ENCODE results near the gene DOCK2. TPM values are rescaled to one million over a fixed set of nuclear protein-coding genes. Genes with fewer than 3 reads are reported as not detected.

The DOCK2 gene
- total and polyA plus RNA-seq, 8 donors: 4.3 to 101 (median 5.3) TPM

- DNase-seq (no peak), ATAC-seq (no peak)
- no peaks in the 10 kb centered on the region for H3K9me3 ChIP-seq
- intact Hi-C loops (cut with DNase I): no loop called here
- TF ChIP-seq, protein P1, sequence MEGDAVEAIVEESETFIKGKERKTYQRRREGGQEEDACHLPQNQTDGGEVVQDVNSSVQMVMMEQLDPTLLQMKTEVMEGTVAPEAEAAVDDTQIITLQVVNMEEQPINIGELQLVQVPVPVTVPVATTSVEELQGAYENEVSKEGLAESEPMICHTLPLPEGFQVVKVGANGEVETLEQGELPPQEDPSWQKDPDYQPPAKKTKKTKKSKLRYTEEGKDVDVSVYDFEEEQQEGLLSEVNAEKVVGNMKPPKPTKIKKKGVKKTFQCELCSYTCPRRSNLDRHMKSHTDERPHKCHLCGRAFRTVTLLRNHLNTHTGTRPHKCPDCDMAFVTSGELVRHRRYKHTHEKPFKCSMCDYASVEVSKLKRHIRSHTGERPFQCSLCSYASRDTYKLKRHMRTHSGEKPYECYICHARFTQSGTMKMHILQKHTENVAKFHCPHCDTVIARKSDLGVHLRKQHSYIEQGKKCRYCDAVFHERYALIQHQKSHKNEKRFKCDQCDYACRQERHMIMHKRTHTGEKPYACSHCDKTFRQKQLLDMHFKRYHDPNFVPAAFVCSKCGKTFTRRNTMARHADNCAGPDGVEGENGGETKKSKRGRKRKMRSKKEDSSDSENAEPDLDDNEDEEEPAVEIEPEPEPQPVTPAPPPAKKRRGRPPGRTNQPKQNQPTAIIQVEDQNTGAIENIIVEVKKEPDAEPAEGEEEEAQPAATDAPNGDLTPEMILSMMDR (IDR thresholded peaks at IDR 0.05): no peak
- H3K4me1 ChIP-seq: peaks cover 0 to 11% of the 10 kb centered on the region in 2 donors
- H3K27ac ChIP-seq: no peak overlapping the region
- peaks cover 0 to 8% of the 10 kb centered on the region in 2 donors for H3K36me3 ChIP-seq
- H3K27me3 ChIP-seq: no peaks in the 10 kb centered on the region
- no peak overlapping the region for H3K4me3 ChIP-seq
Observed at GRCh38 chr5:169732841-169733240, 95.8 kb downstream of the DOCK2 start.

DNA sequence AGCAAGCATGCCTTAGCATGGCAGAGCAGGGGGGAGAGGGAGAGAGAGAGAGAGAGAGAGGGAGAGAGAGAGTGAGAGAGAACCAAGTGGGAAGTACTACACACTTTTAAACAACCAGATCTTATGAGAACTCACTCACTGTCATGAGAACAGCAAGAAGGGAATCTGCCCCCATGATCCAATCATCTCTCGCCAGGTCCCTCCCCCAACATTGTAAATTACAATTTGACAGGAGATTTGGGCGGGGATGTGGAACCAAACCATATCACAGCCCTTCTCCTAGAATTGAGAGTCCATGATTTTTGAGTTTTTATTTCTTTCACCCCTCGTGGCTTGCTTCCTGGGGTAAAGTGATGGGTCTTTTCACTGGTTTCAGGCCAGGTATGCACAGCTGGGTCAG, 98.8 kb downstream of the DOCK2 start:
- no peaks in the 10 kb centered on the region for H3K27me3 ChIP-seq
- TF ChIP-seq, protein P1 (IDR thresholded peaks at IDR 0.05): no peak
- H3K27ac ChIP-seq: no peak overlapping the region
- ATAC-seq (no peak), DNase-seq (no peak)
- H3K9me3 ChIP-seq: no peaks in the 10 kb centered on the region
- no peak overlapping the region for H3K4me3 ChIP-seq
- H3K4me1 ChIP-seq: peaks cover 0 to 11% of the 10 kb centered on the region in 2 donors
- H3K36me3 ChIP-seq: peaks cover 0 to 4% of the 10 kb centered on the region in 2 donors
- intact Hi-C loops (cut with DNase I): no loop called here

- DNase-seq (no peak), ATAC-seq (no peak)
- no peak overlapping the region for H3K27ac ChIP-seq
- intact Hi-C loops (cut with DNase I): no loop called here
- no peak overlapping the region for H3K4me3 ChIP-seq
- H3K36me3 ChIP-seq: peaks cover 0 to 4% of the 10 kb centered on the region in 2 donors
- H3K9me3 ChIP-seq: no peaks in the 10 kb centered on the region
- peaks cover 0 to 11% of the 10 kb centered on the region in 2 donors for H3K4me1 ChIP-seq
- TF ChIP-seq, protein P1 (IDR thresholded peaks at IDR 0.05): no peak
- H3K27me3 ChIP-seq: no peaks in the 10 kb centered on the region
Observed at GRCh38 chr5:169736653-169737052, 99.6 kb downstream of the DOCK2 start.

DNA sequence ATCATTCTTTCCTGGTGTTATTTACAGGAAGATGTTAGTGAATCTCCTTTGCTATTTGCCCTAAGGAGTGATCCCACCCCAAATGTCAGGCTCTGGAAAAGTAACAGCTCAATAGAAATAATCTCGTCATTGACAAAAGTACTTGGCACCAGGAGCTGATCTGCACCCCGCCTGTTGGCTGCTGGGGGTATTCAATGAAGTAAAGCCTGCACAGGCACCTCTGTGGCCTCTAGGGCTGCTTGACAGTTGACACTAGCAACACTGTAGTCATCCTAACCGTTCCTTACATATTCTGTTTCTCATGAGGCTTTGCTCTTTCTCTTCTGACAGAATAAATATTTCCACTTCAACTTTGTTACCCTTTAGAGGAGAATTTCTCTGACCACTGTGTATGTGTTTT, 103.4 kb downstream of the DOCK2 start:
- H3K27ac ChIP-seq: no peak overlapping the region
- peaks cover 0 to 20% of the 10 kb centered on the region in 2 donors for H3K36me3 ChIP-seq
- TF ChIP-seq, protein P1 (IDR thresholded peaks at IDR 0.05): no peak
- H3K9me3 ChIP-seq: no peaks in the 10 kb centered on the region
- H3K27me3 ChIP-seq: no peaks in the 10 kb centered on the region
- no peak overlapping the region for H3K4me3 ChIP-seq
- no peak for DNase-seq
- ATAC-seq: no peak
- H3K4me1 ChIP-seq: no peaks in the 10 kb centered on the region
- intact Hi-C loops (cut with DNase I): no loop called here

- no peak overlapping the region for H3K4me3 ChIP-seq
- ATAC-seq (no peak), DNase-seq (no peak)
- no peaks in the 10 kb centered on the region for H3K4me1 ChIP-seq
- peaks cover 0 to 22% of the 10 kb centered on the region in 2 donors for H3K36me3 ChIP-seq
- intact Hi-C loops (cut with DNase I): no loop called here
- peak overlapping the region in 1 of 2 donors; percentile 8 for H3K27ac ChIP-seq
- no peaks in the 10 kb centered on the region for H3K27me3 ChIP-seq
- TF ChIP-seq, protein P1 (IDR thresholded peaks at IDR 0.05): no peak
- no peaks in the 10 kb centered on the region for H3K9me3 ChIP-seq
Observed at GRCh38 chr5:169742771-169743296, 105.8 kb downstream of the DOCK2 start.
